ENCODE measurements around the gene KANSL1. TPM values are rescaled to one million over a fixed set of nuclear protein-coding genes. Genes with fewer than 3 reads are reported as not detected.

KANSL1 gene, protein sequence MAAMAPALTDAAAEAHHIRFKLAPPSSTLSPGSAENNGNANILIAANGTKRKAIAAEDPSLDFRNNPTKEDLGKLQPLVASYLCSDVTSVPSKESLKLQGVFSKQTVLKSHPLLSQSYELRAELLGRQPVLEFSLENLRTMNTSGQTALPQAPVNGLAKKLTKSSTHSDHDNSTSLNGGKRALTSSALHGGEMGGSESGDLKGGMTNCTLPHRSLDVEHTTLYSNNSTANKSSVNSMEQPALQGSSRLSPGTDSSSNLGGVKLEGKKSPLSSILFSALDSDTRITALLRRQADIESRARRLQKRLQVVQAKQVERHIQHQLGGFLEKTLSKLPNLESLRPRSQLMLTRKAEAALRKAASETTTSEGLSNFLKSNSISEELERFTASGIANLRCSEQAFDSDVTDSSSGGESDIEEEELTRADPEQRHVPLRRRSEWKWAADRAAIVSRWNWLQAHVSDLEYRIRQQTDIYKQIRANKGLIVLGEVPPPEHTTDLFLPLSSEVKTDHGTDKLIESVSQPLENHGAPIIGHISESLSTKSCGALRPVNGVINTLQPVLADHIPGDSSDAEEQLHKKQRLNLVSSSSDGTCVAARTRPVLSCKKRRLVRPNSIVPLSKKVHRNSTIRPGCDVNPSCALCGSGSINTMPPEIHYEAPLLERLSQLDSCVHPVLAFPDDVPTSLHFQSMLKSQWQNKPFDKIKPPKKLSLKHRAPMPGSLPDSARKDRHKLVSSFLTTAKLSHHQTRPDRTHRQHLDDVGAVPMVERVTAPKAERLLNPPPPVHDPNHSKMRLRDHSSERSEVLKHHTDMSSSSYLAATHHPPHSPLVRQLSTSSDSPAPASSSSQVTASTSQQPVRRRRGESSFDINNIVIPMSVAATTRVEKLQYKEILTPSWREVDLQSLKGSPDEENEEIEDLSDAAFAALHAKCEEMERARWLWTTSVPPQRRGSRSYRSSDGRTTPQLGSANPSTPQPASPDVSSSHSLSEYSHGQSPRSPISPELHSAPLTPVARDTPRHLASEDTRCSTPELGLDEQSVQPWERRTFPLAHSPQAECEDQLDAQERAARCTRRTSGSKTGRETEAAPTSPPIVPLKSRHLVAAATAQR (N-terminal part only)
- 71.7 and 83.5 TPM in 2 replicates for total RNA-seq

DNA sequence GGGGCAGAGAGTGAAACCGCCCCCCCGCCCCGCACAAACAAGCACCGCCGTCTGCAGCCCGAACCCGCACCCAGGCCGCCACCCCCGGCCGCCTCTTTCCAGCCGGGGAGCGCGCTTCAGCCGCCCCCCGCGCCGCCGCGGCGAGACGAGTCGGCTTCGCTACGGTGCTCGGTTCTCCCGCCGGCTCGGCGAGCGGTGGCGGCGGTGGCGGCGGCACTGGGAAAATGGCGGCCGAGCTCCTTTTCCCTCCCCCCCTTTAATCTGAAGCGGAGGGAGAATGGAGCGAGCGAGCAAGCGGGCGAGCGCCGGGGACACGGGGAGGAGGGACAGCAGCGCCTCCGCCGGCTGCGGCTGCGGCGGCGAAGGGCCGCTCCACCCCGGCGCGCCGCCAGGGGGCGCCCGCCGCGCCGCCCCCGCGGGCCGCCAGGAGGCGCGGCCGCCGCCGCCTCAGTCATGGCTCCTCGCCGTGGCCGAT, at the start of gene KANSL1:
TSS of gene KANSL1 (minus strand) at position 279 of the 475 bp plus-strand sequence. CDS start 21,286 bp downstream, outside the sequence.

DNA sequence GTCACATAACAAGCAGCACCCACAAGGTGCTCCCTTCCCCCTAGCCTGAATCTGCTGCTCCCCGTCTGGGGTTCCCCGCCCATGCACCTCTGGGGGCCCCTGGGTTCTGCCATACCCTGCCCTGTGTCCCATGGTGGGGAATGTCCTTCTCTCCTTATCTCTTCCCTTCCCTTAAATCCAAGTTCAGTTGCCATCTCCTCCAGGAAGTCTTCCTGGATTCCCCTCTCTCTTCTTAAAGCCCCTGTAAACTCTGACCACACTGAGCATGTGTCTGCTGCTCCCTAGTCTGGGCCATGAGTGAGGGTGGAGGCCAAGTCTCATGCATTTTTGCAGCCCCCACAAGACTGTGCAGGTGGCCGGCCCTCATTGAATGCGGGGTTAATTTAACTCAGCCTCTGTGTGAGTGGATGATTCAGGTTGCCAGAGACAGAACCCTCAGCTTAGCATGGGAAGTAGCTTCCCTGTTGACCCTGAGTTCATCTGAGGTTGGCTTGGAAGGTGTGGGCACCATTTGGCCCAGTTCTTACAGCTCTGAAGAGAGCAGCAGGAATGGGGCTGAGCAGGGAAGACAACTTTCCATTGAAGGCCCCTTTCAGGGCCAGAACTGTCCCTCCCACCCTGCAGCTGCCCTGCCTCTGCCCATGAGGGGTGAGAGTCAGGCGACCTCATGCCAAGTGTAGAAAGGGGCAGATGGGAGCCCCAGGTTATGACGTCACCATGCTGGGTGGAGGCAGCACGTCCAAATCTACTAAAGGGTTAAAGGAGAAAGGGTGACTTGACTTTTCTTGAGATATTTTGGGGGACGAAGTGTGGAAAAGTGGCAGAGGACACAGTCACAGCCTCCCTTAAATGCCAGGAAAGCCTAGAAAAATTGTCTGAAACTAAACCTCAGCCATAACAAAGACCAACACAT, 194.0 kb downstream of the KANSL1 start, which contains the start of gene STH:
TSS of gene STH (plus strand) at position 264 of the 913 bp plus-strand sequence. CDS start at position 294, 30 bp downstream.

Other genes starting within 250 kb of the KANSL1 start
- not detected in 2 replicates for gene STH, start 194.2 kb downstream of the KANSL1 start, total RNA-seq
- gene LRRC37A, start 101.7 kb upstream of the KANSL1 start, total RNA-seq = 0.95 and 1.7 TPM in 2 replicates
- 1.7 and 3.0 TPM in 2 replicates for gene ARL17B, start 168.3 kb upstream of the KANSL1 start, total RNA-seq

Measured in bronchial smooth muscle cell (primary cell).